H4 (cell line): Measurements from ENCODE around the gene ZNF727. TPM values are rescaled to one million over a fixed set of nuclear protein-coding genes. Genes with fewer than 3 reads are reported as not detected.
"Not testable (repeated sequence)": the region's sequence is repeated elsewhere in the genome, so short reads cannot be mapped to it uniquely, and the experiment has no call there.

Experiments
- DNase-seq: peaks from one replicate; pipeline ENCODE4 v3.0.0-alpha.2; 2015; ENCODE audit warnings: low spot score
- total RNA-seq: library from RNA; depleted of rRNA; stranded (reverse); fragments of >200 nt; shearing (Covaris generic); gene quantifications from 2 replicates; pipeline ENCODE4 v1.2.3, GENCODE V29; 2014; rRNA removed

The ZNF727 gene
- 0.99 and 1.2 TPM in 2 replicates for total RNA-seq

GRCh38 chr7:64045301-64046040 is at the start of gene ZNF727:
ZNF727 (plus strand) TSS chr7:64045434; CDS start chr7:64045622, 188 bp downstream.
- DNase-seq, result peak; percentile 45

- DNase-seq, result no peak
These were observed 46.7 kb upstream of the ZNF727 start, which contains the start of gene ZNF722 for GRCh38 chr7:63998549-63998948. ZNF722 (plus strand) TSS chr7:63998849; CDS start chr7:63998962, 113 bp downstream.

- DNase-seq, result not testable (repeated sequence)
These were observed 29.7 kb upstream of the ZNF727 start for GRCh38 chr7:64015496-64015895.

DNA sequence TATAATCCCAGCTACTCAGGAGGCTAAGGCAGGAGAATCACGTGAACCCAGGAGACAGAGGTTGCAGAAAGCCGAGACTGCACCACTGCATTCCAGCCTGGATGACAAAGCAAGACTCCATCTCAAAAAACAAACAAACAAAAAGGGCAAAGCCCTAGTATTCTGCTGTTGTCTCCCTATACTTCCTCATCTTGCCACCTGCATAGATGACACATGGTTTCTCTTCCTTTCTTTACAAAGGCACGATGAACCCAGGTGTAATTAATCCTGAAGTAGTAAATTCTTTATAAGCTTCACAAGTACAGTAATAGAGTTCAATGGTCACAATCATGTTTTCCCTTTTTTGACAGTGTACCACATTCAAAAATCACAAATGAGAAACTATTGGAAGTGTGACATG is 9.8 kb upstream of the ZNF727 start:
- no peak for DNase-seq

GRCh38 chr7:64037095-64037494 is 8.1 kb upstream of the ZNF727 start:
- DNase-seq, result no peak

GRCh38 chr7:64046041-64046389 is 781 bp downstream of the ZNF727 start:
- no peak for DNase-seq

DNA sequence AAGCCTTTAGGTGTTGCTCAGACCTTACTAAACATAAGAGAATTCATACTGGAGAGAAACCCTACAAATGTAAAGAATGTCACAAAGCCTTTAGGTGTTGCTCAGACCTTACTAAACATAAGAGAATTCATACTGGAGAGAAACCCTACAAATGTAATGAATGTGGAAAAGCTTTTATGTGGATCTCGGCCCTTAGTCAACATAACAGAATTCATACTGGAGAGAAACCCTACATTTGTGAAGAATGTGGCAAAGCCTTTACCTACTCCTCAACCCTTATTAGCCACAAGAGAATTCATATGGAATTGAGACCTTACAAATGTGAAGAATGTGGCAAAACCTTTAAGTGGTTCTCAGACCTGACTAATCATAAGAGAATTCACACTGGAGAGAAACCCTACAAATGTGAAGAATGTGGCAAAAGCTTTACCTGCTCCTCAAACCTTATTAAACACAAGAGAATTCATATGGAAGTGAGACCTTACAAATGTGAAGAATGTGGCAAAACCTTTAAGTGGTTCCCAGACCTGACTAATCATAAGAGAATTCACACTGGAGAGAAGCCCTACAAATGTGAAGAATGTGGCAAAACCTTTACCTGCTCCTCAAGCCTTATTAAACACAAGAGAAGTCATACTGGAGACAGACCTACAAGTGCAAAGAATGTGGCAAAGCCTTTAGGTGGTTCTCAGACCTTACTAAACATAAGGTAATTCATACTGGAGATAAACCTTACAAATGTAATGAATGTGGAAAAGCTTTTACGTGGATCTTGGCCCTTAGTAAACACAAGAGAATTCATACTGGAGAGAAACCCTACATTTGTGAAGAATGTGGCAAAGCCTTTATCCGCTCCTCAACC is 32.8 kb downstream of the ZNF727 start:
- not testable (repeated sequence) for DNase-seq

- DNase-seq, result no peak
These were observed 33.4 kb downstream of the ZNF727 start for GRCh38 chr7:64078699-64078994.

GRCh38 chr7:64087501-64087900 is 42.3 kb downstream of the ZNF727 start:
- no peak for DNase-seq

DNA sequence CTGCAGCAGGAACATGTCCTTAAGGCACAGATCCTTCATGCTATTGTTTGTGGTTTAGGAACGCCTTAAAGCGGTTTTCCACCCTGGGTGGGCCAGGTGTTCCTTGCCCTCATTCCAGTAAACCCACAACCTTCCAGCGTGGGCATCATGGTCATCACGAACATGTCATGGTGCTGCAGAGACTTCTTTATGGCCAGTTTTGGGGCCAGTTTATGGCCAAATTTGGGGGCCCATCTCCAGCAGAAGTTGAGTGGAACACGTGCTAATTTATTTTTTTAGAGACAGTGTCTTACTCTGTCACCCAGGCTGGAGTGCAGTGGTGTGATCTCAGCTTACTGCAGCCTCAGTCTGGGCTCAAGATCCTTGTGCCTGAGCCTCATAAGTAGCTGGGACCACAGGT is 43.6 kb downstream of the ZNF727 start:
- not testable (repeated sequence) for DNase-seq

Other genes with a start within 250 kb of the ZNF727 start
- 0.12 TPM in 1 of 2 replicates, not detected in the other for gene ZNF722, start 46.6 kb upstream of the ZNF727 start, total RNA-seq
- gene ZNF735, start 161.8 kb downstream of the ZNF727 start, total RNA-seq, result not detected in 2 replicates
- not detected in 2 replicates for gene ZNF679, start 183.0 kb downstream of the ZNF727 start, total RNA-seq